B cell (primary cell): ENCODE data around the gene TMEM201. TPM values are rescaled to one million over a fixed set of nuclear protein-coding genes. Genes with fewer than 3 reads are reported as not detected.

Source experiments
- ATAC-seq: fragments of 200-7000 bp; cut with Tn5 transposase; one replicate; pipeline ENCODE4 v1.10.0; 2021; ENCODE audit warnings: low read depth, mild to moderate bottlenecking, moderate number of reproducible peaks, moderate library complexity
- CTCF ChIA-PET: fragments of 350-600 bp; sonication (Branson Sonifier 250); formaldehyde crosslinking; loops from one replicate; lab custom pipeline; 2021; ENCODE audit warnings: antibody characterized with exemption, inconsistent platforms; lab: Charles Lee
- POLR2A ChIA-PET: fragments of 350-600 bp; sonication (Branson Sonifier 250); formaldehyde crosslinking; loops from one replicate; lab custom pipeline; 2021; ENCODE audit warnings: antibody characterized with exemption; lab: Charles Lee
- DNase-seq: peaks from one replicate; pipeline ENCODE4 v3.0.0; 2013
- H2AFZ ChIP-seq: 2 replicates; pipeline ENCODE4 v1.6.1; 2012; ENCODE audit warnings: mild to moderate bottlenecking, low read depth, low read length; ENCODE audit not compliant: insufficient read depth, poor library complexity, severe bottlenecking
- H3K27ac ChIP-seq, 2 donors: 1 replicate in 1 of 2; 2 replicates in 1 of 2; pipeline ENCODE4 v1.5.1; 2012 to 2013; ENCODE audit warnings: low read length in 2 of 2, mild to moderate bottlenecking in 2 of 2, moderate library complexity in 1 of 2
- H3K27me3 ChIP-seq, 4 experiments: fragments of 200-600 bp in 1 of 4; sonication (generic) in 1 of 4; replicated peaks in 1 of 4; 1 replicate in 2 of 4; 2 replicates in 2 of 4; pipeline versions ENCODE4 v1.6.1 to v1.7.0; 2013 to 2016; ENCODE audit warnings: low read length in 3 of 4, mild to moderate bottlenecking in 2 of 4, mixed read lengths in 1 of 4, moderate library complexity in 1 of 4; ENCODE audit not compliant: insufficient read depth in 4 of 4, control insufficient read depth in 3 of 4; ENCODE audit errors: control extremely low read depth in 1 of 4
- H3K36me3 ChIP-seq, 2 experiments: replicated peaks in 1 of 2; 1 replicate in 1 of 2; 2 replicates in 1 of 2; pipeline versions ENCODE4 v1.6.1 to v1.7.1; 2013; ENCODE audit warnings: low read length in 1 of 2; ENCODE audit not compliant: insufficient read depth in 2 of 2, control insufficient read depth in 1 of 2; ENCODE audit errors: control extremely low read depth in 1 of 2, extremely low read depth in 1 of 2
- H3K4me1 ChIP-seq, 2 donors: fragments of 200-600 bp in 1 of 2; sonication (generic) in 1 of 2; 1 replicate in 1 of 2; 2 replicates in 1 of 2; pipeline versions ENCODE4 v1.5.1 to v1.6.1; 2013 to 2017; ENCODE audit warnings: low read length in 2 of 2; ENCODE audit not compliant: control insufficient read depth in 2 of 2, insufficient read depth in 2 of 2
- H3K4me2 ChIP-seq: replicated peaks from 2 replicates; pipeline ENCODE3; 2012; ENCODE audit warnings: mild to moderate bottlenecking, low read depth, low read length; ENCODE audit not compliant: poor library complexity, severe bottlenecking
- H3K4me3 ChIP-seq, 5 experiments: fragments of 200-600 bp in 1 of 5; sonication (generic) in 1 of 5; 1 replicate in 3 of 5; 2 replicates in 2 of 5; pipeline versions ENCODE4 v1.5.1 to v1.7.0; 2011 to 2016; ENCODE audit warnings: low read length in 4 of 5, mild to moderate bottlenecking in 4 of 5, low read depth in 2 of 5, control low read depth in 1 of 5, moderate library complexity in 1 of 5; ENCODE audit not compliant: insufficient read depth in 1 of 5; ENCODE audit errors: control extremely low read depth in 1 of 5, extremely low read depth in 1 of 5
- H3K79me2 ChIP-seq: fragments of 200-600 bp; sonication (generic); one replicate; pipeline ENCODE4 v1.6.0; 2016; ENCODE audit warnings: low read length; ENCODE audit not compliant: control insufficient read depth, insufficient read depth
- H3K9ac ChIP-seq: fragments of 200-600 bp; sonication (generic); 2 replicates; pipeline ENCODE4 v1.6.1; 2017; ENCODE audit warnings: mild to moderate bottlenecking, low read length, moderate library complexity
- H3K9me3 ChIP-seq, 3 donors: one replicate each; pipeline versions ENCODE4 v1.6.1 to v1.7.1; 2013; ENCODE audit warnings: low read length in 2 of 3; ENCODE audit not compliant: control insufficient read depth in 2 of 3, insufficient read depth in 1 of 3; ENCODE audit errors: control extremely low read depth in 1 of 3
- H4K20me1 ChIP-seq: 2 replicates; pipeline ENCODE4 v1.6.0; 2012; ENCODE audit warnings: mild to moderate bottlenecking, low read length; ENCODE audit not compliant: insufficient read depth, control insufficient read depth, poor library complexity, severe bottlenecking
- H3K27ac Mint-ChIP-seq: one replicate; pipeline ENCODE4 v1.8.0; 2021; ENCODE audit warnings: mixed read lengths
- H3K27me3 Mint-ChIP-seq: one replicate; pipeline ENCODE4 v1.8.0; 2021; ENCODE audit warnings: mixed read lengths
- H3K4me1 Mint-ChIP-seq: one replicate; pipeline ENCODE4 v1.8.0; 2021; ENCODE audit warnings: mixed read lengths
- H3K4me3 Mint-ChIP-seq: one replicate; pipeline ENCODE4 v1.8.0; 2021; ENCODE audit warnings: mixed read lengths
- H3K9me3 Mint-ChIP-seq: one replicate; pipeline ENCODE4 v1.8.0; 2022; ENCODE audit warnings: mixed read lengths; ENCODE audit not compliant: insufficient read depth
- CTCF ChIP-seq: fragments of 200-600 bp; IDR thresholded peaks from one replicate; pipeline ENCODE4 v1.8.0; 2022; ENCODE audit warnings: antibody characterized with exemption, mild to moderate bottlenecking
- EZH2 ChIP-seq: IDR thresholded peaks from 2 replicates; pipeline ENCODE4 v1.6.1; 2012; ENCODE audit warnings: borderline replicate concordance, low read depth, mild to moderate bottlenecking, moderate library complexity, low read length; ENCODE audit not compliant: insufficient read depth, poor library complexity, severe bottlenecking
- WGBS: methylation state at CpG from one replicate; pipeline ENCODE4 v1.1.5; 2013; ENCODE audit warnings: missing lambda C conversion rate; ENCODE audit not compliant: insufficient coverage; 5-methylcytosine and 5-hydroxymethylcytosine counted together
- intact Hi-C: fragments of 100-400 bp; cut with micrococcal nuclease; formaldehyde crosslinking; loops from one replicate; pipeline ENCODE4 v1.10.0; 2022
- polyA plus RNA-seq: library from polyadenylated mRNA; depleted of rRNA; stranded (reverse); fragments of >200 nt; gene quantifications from 2 replicates; pipeline ENCODE4 v1.2.3, GENCODE V29; 2012
- total RNA-seq, 2 donors: library from RNA; stranded (reverse); fragments of 120-200 nt in 1 of 2; gene quantifications; 1 replicate in 1 of 2; 2 replicates in 1 of 2; pipeline versions ENCODE4 v1.2.3 to v1.2.4, GENCODE V29; 2013 to 2022

The TMEM201 gene
- total and polyA plus RNA-seq, 2 donors (not counting 1 experiment from before 2014, with no cell fraction given) = 6.5 to 9.1 TPM

- Mint-ChIP-seq H3K4me1 (peaks cover 5% of the 10 kb centered on the region), H3K27ac (no peak overlapping the region), H3K4me3 (no peak overlapping the region), H3K27me3 (no peaks in the 10 kb centered on the region), H3K9me3 (no peaks in the 10 kb centered on the region)
- H3K4me3 ChIP-seq = no peak overlapping the region
- H4K20me1 ChIP-seq = no peaks in the 10 kb centered on the region
- no peak overlapping the region for H3K27ac ChIP-seq
- no peak overlapping the region for H3K4me2 ChIP-seq
- H3K27me3 ChIP-seq = no peaks in the 10 kb centered on the region
- H3K9ac ChIP-seq = no peak overlapping the region
- no peaks in the 10 kb centered on the region for H3K4me1 ChIP-seq
- intact Hi-C loops = loop anchor here (1.0 kb wide), 1 partner anchor 78 kb away; no protein-coding TSS in a partner anchor
- TF ChIP-seq CTCF (peak; percentile 30), EZH2 (no peak)
- DNase-seq = no peak
- H2AFZ ChIP-seq = no peak overlapping the region
- no peak for ATAC-seq
- ChIA-PET POLR2A (interaction anchor here (0.6 kb wide), 1 partner anchor 337 kb away, joined by 6 read pairs; the partner anchor contains the start of gene CTNNBIP1), CTCF (interaction anchor here (1.0 to 4.6 kb wide), 7 partner anchors 10 to 283 kb away, joined by 3 to 64 read pairs (median 4); no protein-coding TSS in a partner anchor)
- no peaks in the 10 kb centered on the region for H3K9me3 ChIP-seq
- H3K79me2 ChIP-seq = no peaks in the 10 kb centered on the region
- H3K36me3 ChIP-seq = peaks cover 5 to 17% of the 10 kb centered on the region in 2 experiments
- WGBS = no CpG with 5 or more reads among the region's 2 CpGs
Observed at GRCh38 chr1:9573723-9574122, 15.0 kb upstream of the TMEM201 start.

- no peaks in the 10 kb centered on the region for H4K20me1 ChIP-seq
- intact Hi-C loops = no loop called here
- DNase-seq = no peak
- 100% methylated on average over 3 of the region's 6 CpGs for WGBS
- no peak for ATAC-seq
- H3K9me3 Mint-ChIP-seq = no peaks in the 10 kb centered on the region
- CTCF ChIA-PET = interaction anchor here (0.9 to 4.6 kb wide), 3 partner anchors 15 to 293 kb away, joined by 3 to 64 read pairs (median 3); no protein-coding TSS in a partner anchor
- no peaks in the 10 kb centered on the region for H3K27me3 ChIP-seq
- H3K9ac ChIP-seq = no peak overlapping the region
- no peaks in the 10 kb centered on the region for H3K27me3 Mint-ChIP-seq
- H3K4me3 ChIP-seq = no peak overlapping the region
- H3K27ac Mint-ChIP-seq = no peak overlapping the region
- H3K36me3 ChIP-seq = peaks cover 8 to 22% of the 10 kb centered on the region in 2 experiments
- no peak overlapping the region for H3K27ac ChIP-seq
- H3K9me3 ChIP-seq = no peaks in the 10 kb centered on the region
- H3K79me2 ChIP-seq = no peaks in the 10 kb centered on the region
- H3K4me1 ChIP-seq = no peaks in the 10 kb centered on the region
- H3K4me3 Mint-ChIP-seq = no peak overlapping the region
- no peaks in the 10 kb centered on the region for H3K4me1 Mint-ChIP-seq
- TF ChIP-seq CTCF = no peak
- TF ChIP-seq EZH2 = no peak
- H2AFZ ChIP-seq = no peak overlapping the region
- no peak overlapping the region for H3K4me2 ChIP-seq
- POLR2A ChIA-PET = interaction anchor here (0.6 kb wide), 1 partner anchor 437 kb away, joined by 8 read pairs; no protein-coding TSS in a partner anchor
Observed at GRCh38 chr1:9575486-9575885, 13.2 kb upstream of the TMEM201 start.
